ENCODE measurements around the gene FASLG.

DNA sequence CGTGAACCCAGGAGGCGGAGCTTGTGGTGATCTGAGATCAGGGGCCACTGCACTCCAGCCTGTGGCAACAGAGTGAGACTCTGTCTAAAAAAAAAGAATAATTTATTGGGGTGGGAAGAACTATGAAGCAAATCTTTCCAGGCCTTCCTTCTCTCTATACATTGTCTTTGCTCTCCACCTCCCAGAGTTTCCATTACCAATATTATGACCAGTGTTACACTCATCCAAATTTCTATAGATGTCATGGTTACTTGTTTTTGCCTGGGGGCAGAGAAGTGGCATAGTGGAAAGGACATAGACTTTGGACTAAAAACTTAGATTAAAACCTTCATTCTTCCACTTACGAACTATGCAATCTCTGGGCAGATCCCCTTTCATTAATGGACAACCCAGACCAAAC lies 10.1 kb downstream of the FASLG start:
- TF ChIP-seq, protein P1, sequence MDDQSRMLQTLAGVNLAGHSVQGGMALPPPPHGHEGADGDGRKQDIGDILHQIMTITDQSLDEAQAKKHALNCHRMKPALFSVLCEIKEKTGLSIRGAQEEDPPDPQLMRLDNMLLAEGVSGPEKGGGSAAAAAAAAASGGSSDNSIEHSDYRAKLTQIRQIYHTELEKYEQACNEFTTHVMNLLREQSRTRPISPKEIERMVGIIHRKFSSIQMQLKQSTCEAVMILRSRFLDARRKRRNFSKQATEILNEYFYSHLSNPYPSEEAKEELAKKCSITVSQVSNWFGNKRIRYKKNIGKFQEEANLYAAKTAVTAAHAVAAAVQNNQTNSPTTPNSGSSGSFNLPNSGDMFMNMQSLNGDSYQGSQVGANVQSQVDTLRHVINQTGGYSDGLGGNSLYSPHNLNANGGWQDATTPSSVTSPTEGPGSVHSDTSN (IDR thresholded peaks at IDR 0.05; ENCODE audit: insufficient replicate concordance, low read depth, low read length) = no peak
- no peak for TF ChIP-seq NRF1 (conservative IDR thresholded peaks at IDR 0.05; ENCODE audit: low read depth, low read length)
- TF ChIP-seq, protein P2, sequence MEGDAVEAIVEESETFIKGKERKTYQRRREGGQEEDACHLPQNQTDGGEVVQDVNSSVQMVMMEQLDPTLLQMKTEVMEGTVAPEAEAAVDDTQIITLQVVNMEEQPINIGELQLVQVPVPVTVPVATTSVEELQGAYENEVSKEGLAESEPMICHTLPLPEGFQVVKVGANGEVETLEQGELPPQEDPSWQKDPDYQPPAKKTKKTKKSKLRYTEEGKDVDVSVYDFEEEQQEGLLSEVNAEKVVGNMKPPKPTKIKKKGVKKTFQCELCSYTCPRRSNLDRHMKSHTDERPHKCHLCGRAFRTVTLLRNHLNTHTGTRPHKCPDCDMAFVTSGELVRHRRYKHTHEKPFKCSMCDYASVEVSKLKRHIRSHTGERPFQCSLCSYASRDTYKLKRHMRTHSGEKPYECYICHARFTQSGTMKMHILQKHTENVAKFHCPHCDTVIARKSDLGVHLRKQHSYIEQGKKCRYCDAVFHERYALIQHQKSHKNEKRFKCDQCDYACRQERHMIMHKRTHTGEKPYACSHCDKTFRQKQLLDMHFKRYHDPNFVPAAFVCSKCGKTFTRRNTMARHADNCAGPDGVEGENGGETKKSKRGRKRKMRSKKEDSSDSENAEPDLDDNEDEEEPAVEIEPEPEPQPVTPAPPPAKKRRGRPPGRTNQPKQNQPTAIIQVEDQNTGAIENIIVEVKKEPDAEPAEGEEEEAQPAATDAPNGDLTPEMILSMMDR (IDR thresholded peaks at IDR 0.05 in 2 of 3, conservative IDR thresholded peaks at IDR 0.05 in 1 of 3; ENCODE audit: control insufficient read depth in 2 of 3, extremely low read depth in 1 of 3, insufficient read depth in 1 of 3, low read depth in 3 of 3, low read length in 3 of 3) = no peak

Data from GM12878 (cell line).